ENCODE data around the gene IGF1. TPM values are rescaled to one million over a fixed set of nuclear protein-coding genes. Genes with fewer than 3 reads are reported as not detected.

IGF1 gene
- total RNA-seq, 5 donors from 2014 or later (not counting 1 experiment from before 2014, with no cell fraction given) = 0.26 to 0.32 TPM; not detected in 3

GRCh38 chr12:102510031-102510430 is 29.7 kb upstream of the IGF1 start:
- Mint-ChIP-seq H3K4me1 (no peaks in the 10 kb centered on the region), H3K27me3 (peaks cover 3 to 21% of the 10 kb centered on the region in 2 donors), H3K4me3 (no peak overlapping the region), H3K9me3 (peaks cover 0 to 8% (median 0%) of the 10 kb centered on the region in 3 donors), H3K27ac (no peak overlapping the region), H3K36me3 (no peaks in the 10 kb centered on the region)
- Histone ChIP-seq H3K27ac (ENCODE audit: low read length) (no peak overlapping the region), H3K4me3 (ENCODE audit: control insufficient read depth in 1 of 2, extremely low read depth in 1 of 2, low read length in 1 of 2) (no peak overlapping the region), H3K36me3 (ENCODE audit: control insufficient read depth in 2 of 2, extremely low read depth in 1 of 2, insufficient read depth in 1 of 2, low read length in 1 of 2) (no peaks in the 10 kb centered on the region), H3K4me1 (ENCODE audit: control insufficient read depth in 1 of 2, extremely low read depth in 1 of 2, insufficient read depth in 2 of 2, low read length in 2 of 2) (no peaks in the 10 kb centered on the region), H3K27me3 (replicated peaks in 1 of 2; ENCODE audit: control insufficient read depth in 2 of 2, extremely low read depth in 1 of 2, insufficient read depth in 2 of 2, low read length in 1 of 2) (peaks cover 0 to 4% of the 10 kb centered on the region in 2 experiments), H3K9me3 (no peaks in the 10 kb centered on the region)
- no peak for ATAC-seq (replicated peaks in 1 of 4)
- ChIA-PET POLR2A (no interaction called here), CTCF (no interaction called here)
- 100% methylated on average over 1 of the region's 1 CpG for WGBS (ENCODE audit: insufficient coverage)
- DNase-seq = no peak

GRCh38 chr12:102509123-102509626 is 28.8 kb upstream of the IGF1 start:
- Histone ChIP-seq H3K36me3 (ENCODE audit: control insufficient read depth in 2 of 2, extremely low read depth in 1 of 2, insufficient read depth in 1 of 2, low read length in 1 of 2) (no peaks in the 10 kb centered on the region), H3K9me3 (no peaks in the 10 kb centered on the region), H3K27me3 (replicated peaks in 1 of 2; ENCODE audit: control insufficient read depth in 2 of 2, extremely low read depth in 1 of 2, insufficient read depth in 2 of 2, low read length in 1 of 2) (peaks cover 0 to 4% of the 10 kb centered on the region in 2 experiments), H3K4me1 (ENCODE audit: control insufficient read depth in 1 of 2, extremely low read depth in 1 of 2, insufficient read depth in 2 of 2, low read length in 2 of 2) (no peaks in the 10 kb centered on the region), H3K4me3 (ENCODE audit: control insufficient read depth in 1 of 2, extremely low read depth in 1 of 2, low read length in 1 of 2) (no peak overlapping the region), H3K27ac (ENCODE audit: low read length) (no peak overlapping the region)
- no peak for ATAC-seq (replicated peaks in 1 of 4)
- peaks cover 0 to 8% (median 0%) of the 10 kb centered on the region in 3 donors for H3K9me3 Mint-ChIP-seq
- peaks cover 3 to 16% of the 10 kb centered on the region in 2 donors for H3K27me3 Mint-ChIP-seq
- CTCF ChIA-PET = no interaction called here
- H3K27ac Mint-ChIP-seq = no peak overlapping the region
- POLR2A ChIA-PET = no interaction called here
- H3K4me1 Mint-ChIP-seq = no peaks in the 10 kb centered on the region
- no peak for DNase-seq
- no peaks in the 10 kb centered on the region for H3K36me3 Mint-ChIP-seq
- H3K4me3 Mint-ChIP-seq = no peak overlapping the region

- ATAC-seq (replicated peaks in 1 of 4) = no peak
- Histone ChIP-seq H3K4me3 (ENCODE audit: control insufficient read depth in 1 of 2, extremely low read depth in 1 of 2, low read length in 1 of 2) (no peak overlapping the region), H3K27me3 (replicated peaks in 1 of 2; ENCODE audit: control insufficient read depth in 2 of 2, extremely low read depth in 1 of 2, insufficient read depth in 2 of 2, low read length in 1 of 2) (no peaks in the 10 kb centered on the region), H3K4me1 (ENCODE audit: control insufficient read depth in 1 of 2, extremely low read depth in 1 of 2, insufficient read depth in 2 of 2, low read length in 2 of 2) (no peaks in the 10 kb centered on the region), H3K9me3 (no peaks in the 10 kb centered on the region), H3K36me3 (ENCODE audit: control insufficient read depth in 2 of 2, extremely low read depth in 1 of 2, insufficient read depth in 1 of 2, low read length in 1 of 2) (no peaks in the 10 kb centered on the region), H3K27ac (ENCODE audit: low read length) (no peak overlapping the region)
- H3K36me3 Mint-ChIP-seq = no peaks in the 10 kb centered on the region
- peaks cover 0 to 8% (median 0%) of the 10 kb centered on the region in 3 donors for H3K9me3 Mint-ChIP-seq
- no peak for DNase-seq
- no peaks in the 10 kb centered on the region for H3K4me1 Mint-ChIP-seq
- no peak overlapping the region for H3K27ac Mint-ChIP-seq
- H3K4me3 Mint-ChIP-seq = no peak overlapping the region
- H3K27me3 Mint-ChIP-seq = peaks cover 7 to 16% of the 10 kb centered on the region in 2 donors
- POLR2A ChIA-PET = no interaction called here
- CTCF ChIA-PET = no interaction called here
These were observed 27.7 kb upstream of the IGF1 start for GRCh38 chr12:102508052-102508451.

GRCh38 chr12:102507301-102507700 is 26.9 kb upstream of the IGF1 start:
- Histone ChIP-seq H3K4me1 (ENCODE audit: control insufficient read depth in 1 of 2, extremely low read depth in 1 of 2, insufficient read depth in 2 of 2, low read length in 2 of 2) (no peaks in the 10 kb centered on the region), H3K4me3 (ENCODE audit: control insufficient read depth in 1 of 2, extremely low read depth in 1 of 2, low read length in 1 of 2) (no peak overlapping the region), H3K36me3 (ENCODE audit: control insufficient read depth in 2 of 2, extremely low read depth in 1 of 2, insufficient read depth in 1 of 2, low read length in 1 of 2) (no peaks in the 10 kb centered on the region), H3K27me3 (replicated peaks in 1 of 2; ENCODE audit: control insufficient read depth in 2 of 2, extremely low read depth in 1 of 2, insufficient read depth in 2 of 2, low read length in 1 of 2) (no peaks in the 10 kb centered on the region), H3K9me3 (no peaks in the 10 kb centered on the region), H3K27ac (ENCODE audit: low read length) (no peak overlapping the region)
- no CpG with 5 or more reads among the region's 2 CpGs for WGBS (ENCODE audit: insufficient coverage)
- peaks cover 3 to 16% of the 10 kb centered on the region in 2 donors for H3K27me3 Mint-ChIP-seq
- H3K4me1 Mint-ChIP-seq = no peaks in the 10 kb centered on the region
- ATAC-seq (replicated peaks in 1 of 4) (no peak), DNase-seq (no peak)
- peaks cover 0 to 8% (median 0%) of the 10 kb centered on the region in 3 donors for H3K9me3 Mint-ChIP-seq
- no peak overlapping the region for H3K27ac Mint-ChIP-seq
- no peak overlapping the region for H3K4me3 Mint-ChIP-seq
- no peaks in the 10 kb centered on the region for H3K36me3 Mint-ChIP-seq
- POLR2A ChIA-PET = no interaction called here
- CTCF ChIA-PET = no interaction called here

GRCh38 chr12:102504871-102505270 is 24.5 kb upstream of the IGF1 start:
- Histone ChIP-seq H3K4me1 (ENCODE audit: control insufficient read depth in 1 of 2, extremely low read depth in 1 of 2, insufficient read depth in 2 of 2, low read length in 2 of 2) (no peaks in the 10 kb centered on the region), H3K27me3 (replicated peaks in 1 of 2; ENCODE audit: control insufficient read depth in 2 of 2, extremely low read depth in 1 of 2, insufficient read depth in 2 of 2, low read length in 1 of 2) (no peaks in the 10 kb centered on the region), H3K36me3 (ENCODE audit: control insufficient read depth in 2 of 2, extremely low read depth in 1 of 2, insufficient read depth in 1 of 2, low read length in 1 of 2) (no peaks in the 10 kb centered on the region), H3K9me3 (no peaks in the 10 kb centered on the region), H3K4me3 (ENCODE audit: control insufficient read depth in 1 of 2, extremely low read depth in 1 of 2, low read length in 1 of 2) (no peak overlapping the region), H3K27ac (ENCODE audit: low read length) (no peak overlapping the region)
- no peaks in the 10 kb centered on the region for H3K4me1 Mint-ChIP-seq
- no peaks in the 10 kb centered on the region for H3K36me3 Mint-ChIP-seq
- H3K27ac Mint-ChIP-seq = no peak overlapping the region
- DNase-seq (no peak), ATAC-seq (replicated peaks in 1 of 4) (no peak)
- ChIA-PET POLR2A (no interaction called here), CTCF (no interaction called here)
- H3K9me3 Mint-ChIP-seq = peaks cover 0 to 8% (median 0%) of the 10 kb centered on the region in 3 donors
- peaks cover 7 to 16% of the 10 kb centered on the region in 2 donors for H3K27me3 Mint-ChIP-seq
- WGBS (ENCODE audit: insufficient coverage) = 100% methylated on average over 1 of the region's 2 CpGs
- H3K4me3 Mint-ChIP-seq = no peak overlapping the region

GRCh38 chr12:102504280-102504679 is 23.9 kb upstream of the IGF1 start:
- Mint-ChIP-seq H3K9me3 (peaks cover 0 to 8% (median 0%) of the 10 kb centered on the region in 3 donors), H3K4me1 (no peaks in the 10 kb centered on the region), H3K27ac (no peak overlapping the region), H3K27me3 (peaks cover 7 to 16% of the 10 kb centered on the region in 2 donors), H3K4me3 (no peak overlapping the region), H3K36me3 (no peaks in the 10 kb centered on the region)
- DNase-seq (no peak), ATAC-seq (replicated peaks in 1 of 4) (no peak)
- no peak overlapping the region for H3K27ac ChIP-seq (ENCODE audit: low read length)
- H3K36me3 ChIP-seq (ENCODE audit: control insufficient read depth in 2 of 2, extremely low read depth in 1 of 2, insufficient read depth in 1 of 2, low read length in 1 of 2) = no peaks in the 10 kb centered on the region
- no peaks in the 10 kb centered on the region for H3K4me1 ChIP-seq (ENCODE audit: control insufficient read depth in 1 of 2, extremely low read depth in 1 of 2, insufficient read depth in 2 of 2, low read length in 2 of 2)
- 83% methylated on average over 1 of the region's 2 CpGs for WGBS (ENCODE audit: insufficient coverage)
- H3K9me3 ChIP-seq = no peaks in the 10 kb centered on the region
- CTCF ChIA-PET = no interaction called here
- no peaks in the 10 kb centered on the region for H3K27me3 ChIP-seq (replicated peaks in 1 of 2; ENCODE audit: control insufficient read depth in 2 of 2, extremely low read depth in 1 of 2, insufficient read depth in 2 of 2, low read length in 1 of 2)
- POLR2A ChIA-PET = no interaction called here
- no peak overlapping the region for H3K4me3 ChIP-seq (ENCODE audit: control insufficient read depth in 1 of 2, extremely low read depth in 1 of 2, low read length in 1 of 2)

- H3K9me3 Mint-ChIP-seq = peaks cover 0 to 8% (median 0%) of the 10 kb centered on the region in 3 donors
- WGBS (ENCODE audit: insufficient coverage) = no CpG with 5 or more reads among the region's 1 CpG
- H3K27me3 Mint-ChIP-seq = peaks cover 7 to 16% of the 10 kb centered on the region in 2 donors
- no peak overlapping the region for H3K27ac ChIP-seq (ENCODE audit: low read length)
- no peaks in the 10 kb centered on the region for H3K4me1 Mint-ChIP-seq
- H3K4me1 ChIP-seq (ENCODE audit: control insufficient read depth in 1 of 2, extremely low read depth in 1 of 2, insufficient read depth in 2 of 2, low read length in 2 of 2) = no peaks in the 10 kb centered on the region
- H3K27me3 ChIP-seq (replicated peaks in 1 of 2; ENCODE audit: control insufficient read depth in 2 of 2, extremely low read depth in 1 of 2, insufficient read depth in 2 of 2, low read length in 1 of 2) = no peaks in the 10 kb centered on the region
- no peak overlapping the region for H3K27ac Mint-ChIP-seq
- ChIA-PET CTCF (no interaction called here), POLR2A (no interaction called here)
- H3K36me3 Mint-ChIP-seq = no peaks in the 10 kb centered on the region
- no peak overlapping the region for H3K4me3 Mint-ChIP-seq
- DNase-seq = no peak
- no peak overlapping the region for H3K4me3 ChIP-seq (ENCODE audit: control insufficient read depth in 1 of 2, extremely low read depth in 1 of 2, low read length in 1 of 2)
- H3K9me3 ChIP-seq = no peaks in the 10 kb centered on the region
- ATAC-seq (replicated peaks in 1 of 4) = no peak
- H3K36me3 ChIP-seq (ENCODE audit: control insufficient read depth in 2 of 2, extremely low read depth in 1 of 2, insufficient read depth in 1 of 2, low read length in 1 of 2) = no peaks in the 10 kb centered on the region
These were observed 23.5 kb upstream of the IGF1 start for GRCh38 chr12:102503831-102504230.
